GM12878 (cell line): ENCODE measurements around the gene PKNOX1. TPM values are rescaled to one million over a fixed set of nuclear protein-coding genes. Genes with fewer than 3 reads are reported as not detected.

ENCODE experiments used
- ATAC-seq: fragments of 200-7000 bp; cut with Tn5 transposase; 3 replicates; pipeline ENCODE4 v1.9.1; 2020; ENCODE audit warnings: mild to moderate bottlenecking, moderate library complexity
- BruUV-seq: library from RNA; stranded (reverse); fragments of 400-500 nt; replicated peaks from 2 replicates; lab custom pipeline; 2021; lab: Mats Ljungman, UMichigan
- CTCF ChIA-PET: fragments of 300-600 bp; sonication (Branson Sonifier 250); formaldehyde crosslinking; extraction: SDS; loops from one replicate; lab custom pipeline; 2021; ENCODE audit warnings: inconsistent platforms; lab: Yijun Ruan, JAX
- POLR2A ChIA-PET: fragments of 350-600 bp; formaldehyde crosslinking; extraction: SDS; loops from one replicate; lab custom pipeline; 2021; ENCODE audit warnings: inconsistent platforms; lab: Charles Lee
- RAD21 ChIA-PET: fragments of 300-600 bp; sonication (Branson Sonifier 250); formaldehyde crosslinking; loops from one replicate; lab custom pipeline; 2023; ENCODE audit warnings: antibody characterized with exemption; ENCODE audit not compliant: unreplicated experiment; lab: Charles Lee
- SMC1A ChIA-PET: fragments of 300-600 bp; sonication (Branson Sonifier 250); formaldehyde crosslinking; loops from one replicate; lab custom pipeline; 2023; ENCODE audit not compliant: unreplicated experiment, uncharacterized antibody; lab: Charles Lee
- DNase-seq: peaks from one replicate; pipeline ENCODE4 v3.0.0-alpha.2; 2011; ENCODE audit warnings: low read depth, low spot score
- FAIRE-seq: peaks from 3 replicates; lab custom pipeline; 2011; peaks lifted over from hg19 to GRCh38; lab: Jason Lieb, UNC
- H2AFZ ChIP-seq: 2 replicates; pipeline ENCODE4 v1.6.0; 2011; ENCODE audit warnings: low read depth, low read length, control low read depth; ENCODE audit not compliant: control insufficient read depth
- H3K27ac ChIP-seq: 2 replicates; pipeline ENCODE4 v1.5.1; 2011; ENCODE audit warnings: control low read depth; ENCODE audit not compliant: control insufficient read depth, insufficient read depth
- H3K27me3 ChIP-seq, 2 experiments: replicated peaks in 1 of 2; 2 replicates each; pipeline versions ENCODE4 v1.6.0 to v1.6.1; 2011; ENCODE audit warnings: low read length in 1 of 2; ENCODE audit not compliant: control insufficient read depth in 2 of 2, insufficient read depth in 2 of 2
- H3K36me3 ChIP-seq, 2 experiments: 2 replicates each; pipeline ENCODE4 v1.5.1; 2011; ENCODE audit warnings: low read length in 1 of 2; ENCODE audit not compliant: control insufficient read depth in 2 of 2, insufficient read depth in 2 of 2
- H3K4me1 ChIP-seq: 2 replicates; pipeline ENCODE4 v1.6.1; 2011; ENCODE audit warnings: mild to moderate bottlenecking, low read length, moderate library complexity, mixed read lengths; ENCODE audit not compliant: control insufficient read depth, insufficient read depth
- H3K4me2 ChIP-seq: 2 replicates; pipeline ENCODE4 v1.6.0; 2011; ENCODE audit warnings: control low read depth; ENCODE audit not compliant: control insufficient read depth, insufficient read depth
- H3K4me3 ChIP-seq: fragments of 200-600 bp; sonication (generic); 2 replicates; pipeline ENCODE4 v1.5.1; 2016
- H3K79me2 ChIP-seq: 2 replicates; pipeline ENCODE4 v1.6.0; 2011; ENCODE audit warnings: low read length; ENCODE audit not compliant: control insufficient read depth, insufficient read depth
- H3K9ac ChIP-seq: 2 replicates; pipeline ENCODE4 v1.8.0; 2011; ENCODE audit warnings: low read length, control low read depth, mixed read lengths; ENCODE audit not compliant: control insufficient read depth, insufficient read depth
- H3K9me3 ChIP-seq: replicated peaks from 3 replicates; pipeline ENCODE4 v1.5.1; 2011; ENCODE audit warnings: mild to moderate bottlenecking, low read length; ENCODE audit not compliant: control insufficient read depth, insufficient read depth
- H4K20me1 ChIP-seq: 2 replicates; pipeline ENCODE4 v1.6.0; 2011; ENCODE audit not compliant: control insufficient read depth, insufficient read depth
- MXI1 ChIP-seq: fragments of 150-350 bp; IDR thresholded peaks from 2 replicates; pipeline ENCODE4 v1.6.1; 2011; ENCODE audit warnings: low read depth, mild to moderate bottlenecking, inconsistent platforms, low read length, improper control_type of control experiment
- SKIL ChIP-seq: fragments of 450-650 bp; IDR thresholded peaks from 2 replicates; pipeline ENCODE4 v1.6.1; 2017; ENCODE audit warnings: mild to moderate bottlenecking, low read depth, inconsistent platforms; ENCODE audit not compliant: poor library complexity, severe bottlenecking
- WGBS: methylation state at CpG from one replicate; pipeline ENCODE4 v1.1.6; 2016; ENCODE audit warnings: low lambda C conversion rate; ENCODE audit not compliant: insufficient replicate concordance, insufficient coverage; ENCODE audit errors: missing lambda C conversion rate; 5-methylcytosine and 5-hydroxymethylcytosine counted together
- in situ Hi-C: fragments of 300-500 bp; cut with MboI; formaldehyde crosslinking; loops from 9 replicates; pipeline ENCODE4 v1.14.3; 2018; ENCODE audit warnings: mixed read lengths
- intact Hi-C: fragments of 100-400 bp; cut with micrococcal nuclease; formaldehyde crosslinking; loops from one replicate; pipeline ENCODE4 v1.14.2; 2022; ENCODE audit not compliant: unreplicated experiment
- polyA plus RNA-seq, 11 experiments: library from polyadenylated mRNA; depleted of rRNA in 4 of 11; unstranded in 6 of 11; stranded (reverse) in 5 of 11; fragments of >200 nt; fragmentation: Nextera tagmentation in 4 of 11; fragmentation: Illumina TruSeq in 1 of 11; extraction: Ambion mirVana in 4 of 11; extraction: Trizol in 1 of 11; gene quantifications; 1 replicate in 1 of 11; 2 replicates in 10 of 11; pipeline versions ENCODE4 v1.2.1 to v1.2.3, GENCODE V29; 2011 to 2016; ENCODE audit warnings: inconsistent platforms in 2 of 11, missing spikeins in 2 of 11, low read depth in 1 of 11
- total RNA-seq, 4 experiments: library from RNA; depleted of rRNA in 3 of 4; stranded (reverse); fragments of >200 nt in 3 of 4; fragmentation: Illumina TruSeq in 1 of 4; extraction: Trizol in 1 of 4; gene quantifications; 2 replicates each; pipeline versions ENCODE4 v1.2.1 to v1.2.3, GENCODE V29; 2013 to 2021

PKNOX1 gene
- total and polyA plus RNA-seq, 10 of the 15 experiments (the other 5 are each of a cell fraction or from before 2014, with no cell fraction given), result 6.9 to 23.7 (median 13.2) TPM

GRCh38 chr21:42975886-42976608, 1.7 kb downstream of the PKNOX1 start:
- ChIA-PET POLR2A (no interaction called here), SMC1A (interaction anchor here (0.7 kb wide), 1 partner anchor 14 kb away, joined by 3 read pairs; no protein-coding TSS in a partner anchor), RAD21 (no interaction called here), CTCF (no interaction called here)
- Histone ChIP-seq H3K9me3 (no peaks in the 10 kb centered on the region), H4K20me1 (no peaks in the 10 kb centered on the region), H3K4me1 (peaks cover 24% of the 10 kb centered on the region), H3K4me3 (peak overlapping the region; percentile 83), H3K9ac (peak overlapping the region; percentile 98), H2AFZ (peak overlapping the region; percentile 75; the same call in 1 of the 2 replicates), H3K27ac (peak overlapping the region; percentile 94), H3K79me2 (peaks cover 24% of the 10 kb centered on the region), H3K4me2 (peak overlapping the region; percentile 89), H3K36me3 (0 out of 4 replicates have a peak, but pooled peaks cover 0 to 2% of the 10 kb centered on the region in 2 experiments), H3K27me3 (no peaks in the 10 kb centered on the region)
- no peak for DNase-seq
- FAIRE-seq, result no peak
- WGBS, result 34% methylated on average over 6 of the region's 6 CpGs
- ATAC-seq, result no peak
- BruUV-seq, result no TSS peak
- TF ChIP-seq SKIL (no peak), MXI1 (0 out of 2 replicates have a peak, but pooled peaks have one; percentile 7)
- intact Hi-C loops (no loop called here), in situ Hi-C loops (no loop called here)
